Measurements from ENCODE around the gene FLNA. TPM values are rescaled to one million over a fixed set of nuclear protein-coding genes. Genes with fewer than 3 reads are reported as not detected.

Gene FLNA
- total RNA-seq, 2 donors from 2014 or later: 1,711 to 2,337 TPM

DNA sequence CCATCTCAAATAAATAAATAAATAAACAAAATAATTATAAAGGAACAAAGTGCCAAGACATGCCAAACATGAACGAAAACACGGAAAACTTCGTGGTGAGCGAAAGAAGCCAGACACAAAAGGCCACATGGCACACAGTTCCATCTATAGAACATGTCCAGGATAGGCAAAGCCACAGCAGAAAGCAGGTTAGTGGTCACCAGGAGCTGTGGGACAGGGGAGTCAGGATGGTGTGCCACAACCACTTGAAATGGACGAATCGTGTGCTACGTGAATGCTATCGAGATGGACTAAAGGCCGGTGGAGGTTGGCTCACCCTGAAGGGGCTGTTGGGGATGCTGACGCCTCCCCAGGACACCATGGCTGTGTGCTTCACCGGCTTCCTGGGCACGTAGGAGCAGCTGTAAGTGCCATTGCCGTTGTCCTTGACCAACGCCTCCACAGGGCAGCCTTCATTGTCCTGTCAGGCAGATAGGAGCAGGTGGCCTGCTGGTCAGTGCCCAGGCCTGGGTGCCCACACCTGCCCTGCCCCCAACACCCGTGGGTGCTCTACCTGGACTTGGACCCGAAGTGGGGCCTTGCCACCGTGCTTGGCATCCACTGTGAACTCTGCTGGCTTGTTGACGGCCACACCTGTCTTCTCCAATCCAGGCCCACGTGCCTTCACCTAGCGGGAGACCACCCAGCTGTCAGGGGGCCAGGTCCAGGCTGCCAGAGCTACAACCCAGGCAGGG is 10.6 kb downstream of the FLNA start:
- H3K4me1 ChIP-seq (replicated peaks): no peaks in the 10 kb centered on the region
- H3K36me3 ChIP-seq: no peaks in the 10 kb centered on the region
- TF ChIP-seq, protein P1, sequence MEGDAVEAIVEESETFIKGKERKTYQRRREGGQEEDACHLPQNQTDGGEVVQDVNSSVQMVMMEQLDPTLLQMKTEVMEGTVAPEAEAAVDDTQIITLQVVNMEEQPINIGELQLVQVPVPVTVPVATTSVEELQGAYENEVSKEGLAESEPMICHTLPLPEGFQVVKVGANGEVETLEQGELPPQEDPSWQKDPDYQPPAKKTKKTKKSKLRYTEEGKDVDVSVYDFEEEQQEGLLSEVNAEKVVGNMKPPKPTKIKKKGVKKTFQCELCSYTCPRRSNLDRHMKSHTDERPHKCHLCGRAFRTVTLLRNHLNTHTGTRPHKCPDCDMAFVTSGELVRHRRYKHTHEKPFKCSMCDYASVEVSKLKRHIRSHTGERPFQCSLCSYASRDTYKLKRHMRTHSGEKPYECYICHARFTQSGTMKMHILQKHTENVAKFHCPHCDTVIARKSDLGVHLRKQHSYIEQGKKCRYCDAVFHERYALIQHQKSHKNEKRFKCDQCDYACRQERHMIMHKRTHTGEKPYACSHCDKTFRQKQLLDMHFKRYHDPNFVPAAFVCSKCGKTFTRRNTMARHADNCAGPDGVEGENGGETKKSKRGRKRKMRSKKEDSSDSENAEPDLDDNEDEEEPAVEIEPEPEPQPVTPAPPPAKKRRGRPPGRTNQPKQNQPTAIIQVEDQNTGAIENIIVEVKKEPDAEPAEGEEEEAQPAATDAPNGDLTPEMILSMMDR (IDR thresholded peaks at IDR 0.05): no peak
- no peak for TF ChIP-seq POLR2AphosphoS5 (IDR thresholded peaks at IDR 0.05)
- no peak for TF ChIP-seq POLR2A (IDR thresholded peaks at IDR 0.05)
- no peak for DNase-seq (ENCODE audit: low spot score)
- H3K27me3 ChIP-seq (replicated peaks; ENCODE audit: insufficient read depth): no peaks in the 10 kb centered on the region
- intact Hi-C loops (cut with DNase I): no loop called here
- no peak overlapping the region for H3K4me3 ChIP-seq
- no peak overlapping the region for H3K27ac ChIP-seq
- no peaks in the 10 kb centered on the region for H3K9me3 ChIP-seq
- 58% methylated on average over 4 of the region's 20 CpGs for WGBS

DNA sequence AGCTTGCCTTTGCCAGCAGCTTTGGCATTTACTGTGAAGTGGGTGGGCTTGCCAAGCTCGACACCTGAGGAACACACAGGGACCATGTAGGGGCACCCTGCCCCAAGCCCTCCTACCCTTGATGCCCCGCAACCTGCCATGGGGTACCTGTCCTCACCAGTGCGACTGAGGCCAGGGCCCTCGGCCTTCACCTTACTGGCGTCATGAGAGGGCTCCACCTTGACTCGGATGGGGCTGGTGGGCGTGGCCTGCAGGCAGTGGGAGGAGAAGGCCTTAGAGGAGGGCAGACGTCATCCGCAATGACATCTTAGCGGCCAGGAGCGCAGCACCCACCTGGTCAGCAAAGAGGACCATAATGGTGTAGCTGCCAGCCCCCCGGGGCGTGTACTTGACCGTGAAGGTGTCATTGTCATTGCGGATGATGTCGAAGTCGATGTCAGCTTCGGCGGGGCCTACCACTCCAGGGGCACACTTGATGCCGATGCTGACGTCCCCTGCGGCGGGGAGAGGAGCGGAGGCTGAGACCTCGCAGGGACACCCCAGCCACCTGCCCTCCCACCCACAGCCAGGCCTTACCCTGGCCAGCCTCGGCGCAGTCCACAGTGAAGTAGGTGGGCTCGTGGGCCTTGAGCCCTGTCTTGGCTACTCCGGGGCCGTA is 12.2 kb downstream of the FLNA start:
- 82% methylated on average over 26 of the region's 30 CpGs for WGBS
- Histone ChIP-seq H3K36me3 (no peaks in the 10 kb centered on the region), H3K27me3 (replicated peaks; ENCODE audit: insufficient read depth) (no peaks in the 10 kb centered on the region), H3K9me3 (no peaks in the 10 kb centered on the region), H3K4me3 (no peak overlapping the region), H3K4me1 (replicated peaks) (no peaks in the 10 kb centered on the region), H3K27ac (no peak overlapping the region)
- intact Hi-C loops (cut with DNase I): no loop called here
- no peak for DNase-seq (ENCODE audit: low spot score)
- TF ChIP-seq POLR2A (IDR thresholded peaks at IDR 0.05): no peak
- TF ChIP-seq, protein P1 (IDR thresholded peaks at IDR 0.05): no peak
- TF ChIP-seq POLR2AphosphoS5 (IDR thresholded peaks at IDR 0.05): no peak

DNA sequence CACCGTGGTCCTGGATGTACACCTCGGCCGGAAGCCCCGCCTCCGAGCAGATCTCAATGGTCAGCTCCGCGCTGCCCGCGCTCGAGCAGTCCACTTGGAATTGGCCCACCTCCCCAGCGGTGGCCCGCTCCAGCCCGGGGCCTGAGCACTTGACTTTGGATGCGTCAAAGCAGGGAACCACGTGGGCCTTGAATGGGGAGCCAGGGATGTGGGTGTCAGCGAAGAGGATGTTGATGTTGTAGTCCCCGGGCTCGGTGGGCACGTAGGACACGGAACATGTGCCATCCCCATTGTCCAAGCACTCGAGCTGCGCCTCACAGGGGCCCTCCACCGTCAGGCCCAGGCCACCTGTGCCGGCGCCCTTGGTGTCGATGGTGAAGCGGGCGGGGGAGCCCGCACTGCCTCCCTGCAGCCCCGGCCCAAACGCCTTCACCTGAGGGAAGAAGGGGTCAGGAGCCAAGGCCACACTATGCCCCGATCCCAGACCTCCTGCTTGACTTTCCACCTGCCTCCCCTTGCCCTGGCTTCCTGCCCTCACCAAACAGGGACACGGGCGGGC is 14.2 kb downstream of the FLNA start:
- no peak for DNase-seq (ENCODE audit: low spot score)
- no peaks in the 10 kb centered on the region for H3K27me3 ChIP-seq (replicated peaks; ENCODE audit: insufficient read depth)
- no peaks in the 10 kb centered on the region for H3K36me3 ChIP-seq
- TF ChIP-seq POLR2A (IDR thresholded peaks at IDR 0.05) (no peak), POLR2AphosphoS5 (IDR thresholded peaks at IDR 0.05) (no peak)
- TF ChIP-seq, protein P1 (IDR thresholded peaks at IDR 0.05): no peak
- H3K4me3 ChIP-seq: no peak overlapping the region
- H3K4me1 ChIP-seq (replicated peaks): no peaks in the 10 kb centered on the region
- no peaks in the 10 kb centered on the region for H3K9me3 ChIP-seq
- intact Hi-C loops (cut with DNase I): no loop called here
- whole genome bisulfite sequencing: 73% methylated on average over 18 of the region's 34 CpGs
- H3K27ac ChIP-seq: no peak overlapping the region

DNA sequence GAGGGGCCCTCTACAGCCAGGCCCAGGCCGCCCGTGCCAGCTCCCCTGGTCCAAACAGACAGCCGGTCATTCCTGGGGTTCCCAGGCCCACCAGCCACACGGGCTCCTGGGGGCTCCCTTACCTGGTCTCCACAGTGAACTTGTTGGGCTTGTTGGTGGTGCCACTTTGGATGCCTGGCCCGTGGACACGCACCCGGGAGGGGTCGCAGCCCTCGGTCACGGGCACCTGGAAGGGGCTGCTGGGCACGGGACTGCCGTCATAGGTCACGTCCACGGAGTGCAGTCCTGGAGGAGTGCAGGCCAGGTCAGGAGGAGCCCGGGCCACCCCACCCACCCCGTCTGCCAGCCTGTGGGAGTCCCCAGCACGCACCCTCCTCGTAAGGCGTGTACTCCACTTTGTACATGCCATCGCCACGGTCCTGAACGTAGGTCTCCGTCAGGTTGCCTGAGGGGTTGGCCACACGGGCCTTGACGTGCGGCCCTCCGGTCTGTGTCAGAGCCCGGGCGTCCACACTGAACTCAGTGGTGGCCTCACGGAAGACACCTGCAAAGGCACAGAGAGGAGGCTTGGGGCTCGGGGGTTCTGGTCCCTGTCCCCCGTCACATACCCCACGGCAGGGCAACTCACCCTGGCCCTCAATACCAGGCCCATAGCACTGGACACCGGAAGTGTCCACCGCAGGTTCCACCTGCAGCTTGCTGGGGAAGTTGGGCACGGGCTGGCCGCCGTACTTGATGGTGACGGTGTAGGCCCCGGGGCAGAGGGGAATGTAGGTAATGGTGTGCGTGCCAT is 14.9 kb downstream of the FLNA start:
- no peaks in the 10 kb centered on the region for H3K27me3 ChIP-seq (replicated peaks; ENCODE audit: insufficient read depth)
- H3K9me3 ChIP-seq: no peaks in the 10 kb centered on the region
- intact Hi-C loops (cut with DNase I): no loop called here
- no peaks in the 10 kb centered on the region for H3K36me3 ChIP-seq
- no peak overlapping the region for H3K27ac ChIP-seq
- no peak for DNase-seq (ENCODE audit: low spot score)
- H3K4me3 ChIP-seq: no peak overlapping the region
- 84% methylated on average over 12 of the region's 41 CpGs for WGBS
- no peaks in the 10 kb centered on the region for H3K4me1 ChIP-seq (replicated peaks)
- no peak for TF ChIP-seq POLR2AphosphoS5 (IDR thresholded peaks at IDR 0.05)
- no peak for TF ChIP-seq POLR2A (IDR thresholded peaks at IDR 0.05)
- TF ChIP-seq, protein P1 (IDR thresholded peaks at IDR 0.05): no peak
